Suppressor macrophage treated with lipopolysaccharide for 4 hours (primary cell): ENCODE measurements around the gene TSC22D1.

Experiments
- DNase-seq: peaks from one replicate; pipeline ENCODE4 v3.0.0-alpha.2; 2020

TSC22D1 gene

GRCh38 chr13:44449999-44450821, 125.9 kb downstream of the TSC22D1 start:
- DNase-seq: no peak

GRCh38 chr13:44448875-44449274, 127.3 kb downstream of the TSC22D1 start:
- DNase-seq: no peak

GRCh38 chr13:44448373-44448772, 127.8 kb downstream of the TSC22D1 start:
- DNase-seq: no peak

GRCh38 chr13:44447783-44448321, 128.3 kb downstream of the TSC22D1 start:
- no peak for DNase-seq

DNA sequence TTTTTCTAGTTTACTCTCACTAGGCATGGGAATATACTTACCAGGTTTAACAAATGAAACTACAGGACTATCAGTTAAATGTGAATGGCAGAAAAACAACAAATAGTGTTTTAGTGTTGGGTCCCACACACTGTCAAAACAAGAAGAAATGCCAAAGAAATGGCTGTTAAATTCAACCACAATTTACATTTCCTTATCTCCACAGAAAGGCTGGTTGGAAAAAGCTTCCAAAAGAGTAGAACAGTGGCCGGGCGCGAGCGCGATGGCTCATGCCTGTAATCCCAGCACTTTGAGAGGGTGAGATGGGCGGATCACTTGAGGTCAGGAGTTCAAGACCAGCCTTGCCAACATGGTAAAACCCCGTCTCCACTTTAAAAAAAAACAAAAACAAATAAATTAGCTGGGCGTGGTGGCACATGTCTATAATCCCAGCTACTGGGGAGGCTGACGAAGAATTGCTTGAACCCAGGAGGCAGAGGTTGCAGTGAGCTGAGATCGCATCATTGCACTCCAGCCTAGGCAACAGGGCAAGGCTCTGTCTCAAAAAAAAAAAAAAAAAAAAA, 136.0 kb downstream of the TSC22D1 start:
- DNase-seq: no peak

GRCh38 chr13:44439452-44440024, 136.6 kb downstream of the TSC22D1 start:
- peak; percentile 48 for DNase-seq

DNA sequence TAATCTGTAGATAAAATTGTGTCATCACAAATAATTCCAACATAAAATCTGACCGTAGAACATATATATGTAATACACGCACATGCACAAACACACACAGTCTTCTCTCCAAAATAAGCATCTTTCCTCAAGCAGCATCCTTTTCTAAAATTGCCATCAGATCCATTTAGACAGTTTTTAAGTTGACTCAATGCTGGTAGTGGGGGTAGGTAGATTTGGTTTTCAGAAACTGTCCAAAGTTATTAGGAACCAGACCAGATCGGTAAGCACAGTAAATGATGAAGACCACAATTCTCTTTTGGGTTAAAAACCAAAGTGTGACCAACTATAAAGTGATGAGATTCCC, 137.9 kb downstream of the TSC22D1 start:
- DNase-seq: no peak

DNA sequence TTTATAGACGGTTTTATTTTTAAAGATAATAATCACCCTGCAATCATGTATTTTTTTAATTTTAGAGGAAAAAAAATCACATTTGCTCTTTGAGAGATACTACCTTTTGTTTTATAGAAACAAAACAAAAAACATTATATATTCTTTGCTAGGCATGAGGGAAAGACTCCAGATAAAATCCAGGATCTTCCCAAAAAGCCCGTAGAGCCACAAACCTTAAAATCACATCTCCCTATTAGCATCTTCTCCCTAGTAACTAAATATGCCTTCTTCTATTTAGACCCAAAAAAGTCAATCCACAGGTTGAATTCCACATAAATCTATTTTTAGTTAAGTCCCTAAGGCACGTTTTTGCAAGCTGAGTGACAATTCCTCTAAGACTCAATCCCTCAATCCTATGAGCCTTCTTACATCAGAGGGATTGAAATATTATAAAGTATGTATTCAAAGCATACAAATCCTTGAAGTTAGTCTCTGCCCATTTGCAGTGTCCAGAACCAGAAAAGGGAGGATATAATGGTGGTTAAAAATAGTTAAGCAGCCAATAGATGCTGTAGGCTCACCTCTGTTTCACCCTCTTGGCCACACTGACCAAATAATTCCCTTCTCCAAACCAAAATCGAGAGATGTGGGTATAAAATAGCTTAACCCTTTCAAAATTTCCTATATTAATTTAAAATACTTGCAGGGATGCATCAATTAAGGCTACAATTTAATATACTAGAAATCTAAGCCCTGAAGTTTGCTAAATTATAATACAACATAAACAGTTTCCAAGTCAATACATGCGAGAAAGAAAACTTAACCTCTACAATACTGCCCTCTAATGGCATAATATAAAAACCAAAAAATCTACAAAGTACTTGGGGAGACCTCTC, 138.5 kb downstream of the TSC22D1 start:
- DNase-seq: peak; percentile 71

GRCh38 chr13:44436589-44437337, 139.4 kb downstream of the TSC22D1 start:
- DNase-seq: peak; percentile 77

DNA sequence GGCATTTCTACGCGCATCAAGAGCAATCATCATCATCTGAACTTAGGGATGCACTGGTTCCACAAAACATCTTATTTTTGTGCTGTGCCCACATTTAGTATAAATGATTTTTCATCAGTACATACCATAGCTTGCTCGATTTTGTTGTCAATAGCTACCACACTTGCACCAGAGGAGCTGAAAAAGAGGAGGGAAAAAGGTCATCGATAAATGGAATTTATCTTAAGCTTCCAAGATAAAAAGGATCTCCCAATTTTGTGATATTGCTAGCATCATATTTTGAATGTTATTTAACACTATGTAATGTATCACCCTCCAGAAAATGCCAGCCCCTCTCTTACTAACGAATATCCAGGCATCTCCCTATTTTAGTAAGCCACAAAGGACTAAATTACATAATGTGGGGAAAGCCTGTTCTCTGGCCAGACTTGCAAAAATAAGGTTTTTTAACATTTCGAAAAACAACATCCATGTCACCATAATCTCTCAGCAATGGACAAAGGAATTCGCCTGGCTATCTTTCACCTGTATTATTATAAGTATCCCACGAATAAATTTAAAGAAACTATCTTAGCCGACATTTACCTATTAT, 140.1 kb downstream of the TSC22D1 start:
- peak; percentile 47 for DNase-seq

- peak; percentile 85 for DNase-seq
Measured at GRCh38 chr13:44435142-44435918, 140.8 kb downstream of the TSC22D1 start.

DNA sequence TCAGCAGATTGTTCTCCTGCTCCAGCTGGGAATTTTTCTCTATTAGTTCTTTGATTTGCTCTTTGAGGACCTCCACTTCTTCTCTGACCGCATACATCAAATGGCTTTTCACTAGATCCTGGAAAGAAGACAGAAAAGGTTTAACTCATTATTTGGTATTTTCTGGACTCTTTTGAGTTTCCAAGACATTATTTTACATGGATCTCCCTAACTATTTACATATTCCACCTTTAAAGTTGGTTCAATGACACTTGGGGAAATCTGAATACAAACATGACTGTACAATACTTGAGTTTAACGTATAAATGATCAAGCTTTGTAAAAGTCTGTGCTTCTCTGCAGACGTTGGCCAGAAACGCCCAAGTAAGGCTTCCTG, 141.4 kb downstream of the TSC22D1 start:
- DNase-seq: no peak

GRCh38 chr13:44433863-44434765, 142.0 kb downstream of the TSC22D1 start:
- DNase-seq: no peak

DNA sequence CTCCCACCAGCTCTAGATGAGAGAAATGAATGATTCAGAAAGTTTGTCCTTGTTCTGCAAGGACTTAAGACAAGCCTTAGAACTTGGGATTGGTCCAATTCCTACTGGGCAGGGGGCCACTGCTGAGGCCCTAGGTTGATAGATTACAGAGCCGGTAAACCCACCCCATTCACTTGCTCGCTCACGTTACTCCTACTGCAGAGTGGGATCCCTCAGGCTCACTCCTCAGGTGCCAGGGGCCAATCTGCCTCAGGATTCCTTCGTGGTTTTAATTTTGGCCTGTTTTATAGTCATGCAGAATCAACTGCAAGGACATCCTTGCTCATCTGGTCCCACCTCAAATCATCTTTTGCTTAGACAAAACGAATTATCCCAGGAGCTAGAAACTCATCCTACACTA, 143.5 kb downstream of the TSC22D1 start:
- no peak for DNase-seq

DNA sequence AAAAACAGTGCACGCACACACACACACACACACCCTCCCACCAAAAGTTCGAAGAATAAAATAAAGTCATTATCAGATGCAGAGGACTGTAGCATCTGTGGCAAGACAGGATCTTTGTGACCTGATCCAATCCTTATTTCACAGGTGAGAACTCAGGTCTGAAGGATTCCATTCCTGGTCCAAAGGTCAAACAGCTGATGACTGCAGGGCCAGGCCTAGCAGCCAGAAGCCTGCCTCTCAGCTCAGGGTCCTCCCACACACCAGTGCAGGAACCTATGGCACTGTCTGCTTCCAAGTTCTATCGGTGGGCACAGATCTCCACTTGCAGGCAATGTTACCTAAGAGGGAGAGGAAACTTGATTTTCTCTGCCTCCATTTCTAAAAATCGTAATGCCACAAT, 145.0 kb downstream of the TSC22D1 start:
- DNase-seq: no peak

GRCh38 chr13:44429311-44429710, 146.8 kb downstream of the TSC22D1 start:
- no peak for DNase-seq

DNA sequence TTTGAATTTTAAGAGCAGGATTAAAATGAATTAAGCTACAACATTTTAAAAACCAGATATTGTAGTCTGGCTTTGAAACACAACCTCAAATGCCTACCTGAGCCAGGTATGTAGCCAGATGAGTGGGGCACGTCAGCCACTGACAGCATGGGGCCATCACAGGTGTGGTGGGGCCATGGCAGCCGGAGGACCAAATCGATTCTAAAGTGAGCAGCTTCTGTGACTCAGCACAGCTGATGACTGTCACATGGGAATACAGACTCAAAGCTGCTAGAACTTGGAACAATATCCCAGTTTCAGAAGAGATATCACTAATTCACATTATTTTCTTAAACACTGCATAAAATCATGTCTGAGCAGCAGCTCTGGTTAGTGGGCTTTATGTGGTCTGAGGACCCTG, 149.7 kb downstream of the TSC22D1 start:
- no peak for DNase-seq

- no peak for DNase-seq
Measured at GRCh38 chr13:44425815-44426078, 150.4 kb downstream of the TSC22D1 start.

- no peak for DNase-seq
Measured at GRCh38 chr13:44425041-44425814, 150.9 kb downstream of the TSC22D1 start.

DNA sequence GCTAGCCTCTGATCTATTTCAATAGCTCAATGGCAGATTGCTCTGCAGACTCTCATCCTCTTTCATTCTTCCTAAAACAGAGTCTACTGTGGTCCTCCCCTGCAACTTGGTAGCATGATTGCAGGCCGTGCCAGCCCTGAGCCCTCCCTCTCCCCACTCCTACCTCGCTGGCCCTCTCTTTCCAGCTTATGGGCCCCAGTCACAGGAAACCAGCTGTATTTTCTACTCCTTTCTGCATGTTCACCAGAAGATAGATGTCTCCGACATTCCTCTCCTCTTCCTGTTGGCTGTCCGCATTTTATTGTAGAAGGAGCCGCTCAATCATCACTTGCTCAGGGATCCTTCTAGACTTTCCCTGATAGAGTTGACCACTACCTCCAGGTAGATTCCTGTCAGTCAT, 152.3 kb downstream of the TSC22D1 start:
- no peak for DNase-seq
